Adrenal gland (tissue), 5 donors: ENCODE results near the gene KBTBD4.

Experiments used
- POLR2A ChIP-seq, 2 donors: fragments of 450-650 bp; IDR thresholded peaks; one replicate each; pipeline ENCODE4 v1.6.1; 2017; ENCODE audit warnings: antibody characterized with exemption in 2 of 2, mild to moderate bottlenecking in 2 of 2, moderate library complexity in 1 of 2
- TF ChIP-seq, protein P1 (sequence below), 6 experiments: fragments of 450-650 bp in 4 of 6; fragments of 200-600 bp in 2 of 6; sonication (generic) in 1 of 6; IDR thresholded peaks; 1 replicate in 5 of 6; 2 replicates in 1 of 6; pipeline versions ENCODE4 v1.5.1 to v1.8.0; 2016 to 2021; ENCODE audit warnings: antibody characterized with exemption in 6 of 6, mild to moderate bottlenecking in 2 of 6, moderate library complexity in 1 of 6
- donor health status: DM: no; HTN: no; CAD: no.

DNA sequence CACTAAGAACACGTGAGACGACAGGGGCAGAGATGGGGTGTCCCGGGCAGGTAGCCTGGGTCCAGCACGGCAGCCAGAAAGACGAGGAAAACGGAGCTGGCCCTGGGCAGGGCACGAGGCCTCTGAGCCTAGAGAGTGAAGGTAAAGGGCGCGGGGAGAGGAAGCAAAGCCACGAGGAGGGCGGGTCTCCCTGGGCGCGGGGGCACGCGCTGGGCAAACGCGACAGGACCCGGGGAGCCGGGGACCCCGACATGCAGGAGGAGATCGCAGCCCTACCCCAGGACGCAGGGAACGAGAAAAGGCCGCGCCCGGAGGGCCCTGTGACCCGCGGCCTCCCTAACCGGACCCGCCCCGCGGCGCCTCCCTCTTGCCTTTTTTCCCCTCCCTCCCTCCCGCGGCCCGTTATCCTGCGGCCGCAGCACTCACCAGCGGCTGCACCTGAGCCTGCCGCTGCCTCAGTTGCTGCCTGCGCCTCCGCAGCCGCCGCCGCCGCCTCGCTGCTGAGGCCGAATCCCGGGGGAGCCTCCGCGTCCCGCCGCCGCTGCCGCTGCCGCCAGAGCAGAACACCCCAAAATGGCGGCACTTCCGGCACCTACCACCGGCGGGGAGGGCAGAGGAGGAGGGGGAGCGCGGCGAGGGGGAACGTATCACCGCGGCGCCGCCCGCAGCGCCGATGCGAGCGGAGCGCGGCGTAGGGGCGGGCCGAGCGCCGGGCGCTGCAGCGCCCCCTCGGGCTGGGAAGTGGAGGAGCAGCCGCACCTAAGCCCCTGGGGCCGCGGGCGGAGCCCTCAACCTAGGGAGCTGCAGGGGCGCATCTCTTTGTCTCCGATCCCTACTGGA lies 26.0 kb downstream of the KBTBD4 start, which contains the start of gene CELF1:
- TF ChIP-seq, protein P1, sequence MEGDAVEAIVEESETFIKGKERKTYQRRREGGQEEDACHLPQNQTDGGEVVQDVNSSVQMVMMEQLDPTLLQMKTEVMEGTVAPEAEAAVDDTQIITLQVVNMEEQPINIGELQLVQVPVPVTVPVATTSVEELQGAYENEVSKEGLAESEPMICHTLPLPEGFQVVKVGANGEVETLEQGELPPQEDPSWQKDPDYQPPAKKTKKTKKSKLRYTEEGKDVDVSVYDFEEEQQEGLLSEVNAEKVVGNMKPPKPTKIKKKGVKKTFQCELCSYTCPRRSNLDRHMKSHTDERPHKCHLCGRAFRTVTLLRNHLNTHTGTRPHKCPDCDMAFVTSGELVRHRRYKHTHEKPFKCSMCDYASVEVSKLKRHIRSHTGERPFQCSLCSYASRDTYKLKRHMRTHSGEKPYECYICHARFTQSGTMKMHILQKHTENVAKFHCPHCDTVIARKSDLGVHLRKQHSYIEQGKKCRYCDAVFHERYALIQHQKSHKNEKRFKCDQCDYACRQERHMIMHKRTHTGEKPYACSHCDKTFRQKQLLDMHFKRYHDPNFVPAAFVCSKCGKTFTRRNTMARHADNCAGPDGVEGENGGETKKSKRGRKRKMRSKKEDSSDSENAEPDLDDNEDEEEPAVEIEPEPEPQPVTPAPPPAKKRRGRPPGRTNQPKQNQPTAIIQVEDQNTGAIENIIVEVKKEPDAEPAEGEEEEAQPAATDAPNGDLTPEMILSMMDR (IDR thresholded peaks at IDR 0.05): peak in 5 of 6 experiments; percentile 28 to 95 (median 92)
- peak in 1 of 2 donors; percentile 56 for TF ChIP-seq POLR2A (IDR thresholded peaks at IDR 0.05)
